GM12801 (cell line): ENCODE results near the gene CTSL.

Experiments used
- CTCF ChIP-seq: IDR thresholded peaks from one replicate; pipeline ENCODE4 v1.5.1; 2011; ENCODE audit warnings: control low read depth; ENCODE audit not compliant: insufficient read length; ENCODE audit errors: extremely low read depth

The CTSL gene

GRCh38 chr9:87710443-87710842 lies 15.5 kb upstream of the CTSL start:
- no peak for TF ChIP-seq CTCF

GRCh38 chr9:87711857-87712800 lies 13.8 kb upstream of the CTSL start:
- no peak for TF ChIP-seq CTCF

- no peak for TF ChIP-seq CTCF
Observed at GRCh38 chr9:87712801-87713277, 13.1 kb upstream of the CTSL start.

- no peak for TF ChIP-seq CTCF
Observed at GRCh38 chr9:87713278-87713987, 12.5 kb upstream of the CTSL start.

GRCh38 chr9:87713988-87714330 lies 12.0 kb upstream of the CTSL start:
- no peak for TF ChIP-seq CTCF

- TF ChIP-seq CTCF: no peak
Observed at GRCh38 chr9:87714819-87715218, 11.1 kb upstream of the CTSL start.

GRCh38 chr9:87716141-87716540 lies 9.8 kb upstream of the CTSL start:
- no peak for TF ChIP-seq CTCF
